GM19467 (cell line): ENCODE data around the gene KAT5.
"Not testable (repeated sequence)": the region's sequence is repeated elsewhere in the genome, so short reads cannot be mapped to it uniquely, and the experiment has no call there.

Source experiments
- ATAC-seq: cut with Tn5 transposase; IDR thresholded peaks from one replicate; pipeline ENCODE4 v1.9.1; 2021; ENCODE audit warnings: mild to moderate bottlenecking, moderate library complexity; ENCODE audit not compliant: unreplicated experiment

The KAT5 gene

DNA sequence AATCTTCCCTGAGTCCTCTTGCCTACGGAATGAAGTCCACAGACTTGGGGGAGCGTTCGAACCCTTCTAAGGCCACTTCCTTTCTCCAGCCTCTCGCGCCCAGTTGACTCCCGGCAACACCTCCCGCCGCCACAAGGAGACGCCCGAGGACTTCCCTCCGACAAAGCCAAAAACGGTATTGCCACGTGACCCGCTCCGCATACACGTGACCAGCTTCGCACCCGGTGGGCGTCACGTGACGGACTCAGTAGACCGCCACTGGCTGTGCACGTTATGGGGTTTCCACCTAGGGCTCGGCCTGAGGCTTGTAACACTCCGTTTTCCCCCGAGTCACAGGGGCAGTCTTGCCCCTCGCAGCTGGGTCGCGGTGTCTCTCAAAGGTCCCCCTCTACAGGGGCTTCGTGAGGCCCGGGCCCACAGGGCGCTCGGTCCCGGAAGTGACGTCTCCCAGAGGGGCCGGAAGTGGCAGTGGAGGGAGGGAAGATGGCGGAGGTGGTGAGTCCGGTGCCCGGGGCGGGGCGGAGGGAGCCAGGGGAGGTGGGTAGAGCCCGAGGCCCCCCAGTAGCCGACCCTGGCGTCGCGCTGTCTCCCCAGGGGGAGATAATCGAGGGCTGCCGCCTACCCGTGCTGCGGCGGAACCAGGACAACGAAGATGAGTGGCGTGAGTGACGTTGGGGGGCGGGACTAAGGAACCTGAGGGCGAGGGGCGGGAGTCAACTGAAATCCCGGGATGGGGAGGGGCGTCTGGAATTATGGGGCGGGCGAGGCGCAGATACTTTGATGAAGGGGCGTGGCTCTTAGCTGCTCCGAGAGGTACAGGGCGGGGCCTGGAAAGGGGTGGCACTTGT is at the start of gene KAT5:
KAT5 (plus strand) TSS at position 468 of the 848 bp plus-strand sequence; CDS start at position 484, 16 bp downstream.
- peak; percentile 81 for ATAC-seq

- peak; percentile 65 for ATAC-seq
Measured at GRCh38 chr11:65662799-65663638, 49.0 kb upstream of the KAT5 start, which contains the start of gene RELA. Gene RELA, minus strand, starts transcription at chr11:65662916. Its CDS starts 84 bp downstream, at chr11:65662832.

DNA sequence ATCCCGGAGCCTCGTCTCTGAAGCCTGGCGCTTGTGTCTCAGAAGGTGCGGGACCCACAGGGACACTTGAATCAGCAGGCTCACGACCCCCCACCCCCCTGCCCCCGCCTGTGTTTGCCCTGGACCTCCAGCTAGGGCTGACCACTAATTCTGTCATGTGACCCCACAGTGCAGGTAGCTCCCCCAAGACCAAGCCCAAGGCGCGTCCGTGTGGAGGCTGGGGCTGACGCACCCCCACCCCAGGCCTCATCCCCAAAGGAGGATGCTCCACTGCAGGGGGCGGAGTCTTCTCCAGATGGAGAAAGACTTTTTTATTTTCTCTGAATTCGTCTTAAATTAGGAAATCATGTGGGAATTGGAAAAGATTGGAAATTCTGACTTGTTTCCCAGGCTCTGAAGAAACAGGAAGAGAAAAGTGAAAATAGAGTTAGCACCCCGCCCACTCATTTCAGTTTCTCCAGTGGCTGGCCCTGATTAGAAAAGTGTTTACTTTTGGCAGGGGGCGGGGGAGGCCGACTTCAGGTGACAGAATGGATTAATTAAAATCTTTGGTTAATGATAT is 48.3 kb upstream of the KAT5 start:
- ATAC-seq, result peak; percentile 20

DNA sequence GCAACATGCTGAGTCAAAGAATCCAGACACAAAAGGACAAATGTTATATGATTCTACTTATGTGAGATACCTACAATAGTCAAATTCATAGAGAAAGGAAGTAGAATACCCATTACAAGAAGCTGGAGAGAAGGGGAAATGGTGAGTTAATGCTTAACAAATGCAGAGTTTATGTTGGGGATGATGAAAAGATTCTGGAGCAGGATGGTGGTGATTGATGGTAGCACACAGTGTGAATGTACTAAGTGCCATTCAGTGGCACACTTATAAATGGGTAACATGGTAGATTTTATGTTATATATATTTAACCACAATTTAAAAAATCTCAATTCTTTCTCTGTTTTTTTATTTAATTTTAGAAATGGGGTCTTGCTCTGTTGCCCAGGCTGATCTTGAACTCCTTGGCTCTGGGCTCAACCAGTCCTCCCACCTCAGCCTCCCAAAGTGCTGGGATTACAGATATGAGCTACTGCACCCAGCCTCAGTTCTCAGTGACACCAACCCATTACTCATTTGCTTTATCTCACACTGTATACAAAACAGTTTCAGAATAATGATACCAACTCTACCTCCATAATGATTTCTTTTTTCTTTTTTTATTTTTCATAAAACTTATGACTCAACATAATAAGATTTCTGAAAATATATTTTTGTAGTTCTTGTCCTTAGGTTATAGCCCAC is 39.7 kb upstream of the KAT5 start:
- no peak for ATAC-seq

GRCh38 chr11:65672982-65673381 is 39.1 kb upstream of the KAT5 start:
- no peak for ATAC-seq

DNA sequence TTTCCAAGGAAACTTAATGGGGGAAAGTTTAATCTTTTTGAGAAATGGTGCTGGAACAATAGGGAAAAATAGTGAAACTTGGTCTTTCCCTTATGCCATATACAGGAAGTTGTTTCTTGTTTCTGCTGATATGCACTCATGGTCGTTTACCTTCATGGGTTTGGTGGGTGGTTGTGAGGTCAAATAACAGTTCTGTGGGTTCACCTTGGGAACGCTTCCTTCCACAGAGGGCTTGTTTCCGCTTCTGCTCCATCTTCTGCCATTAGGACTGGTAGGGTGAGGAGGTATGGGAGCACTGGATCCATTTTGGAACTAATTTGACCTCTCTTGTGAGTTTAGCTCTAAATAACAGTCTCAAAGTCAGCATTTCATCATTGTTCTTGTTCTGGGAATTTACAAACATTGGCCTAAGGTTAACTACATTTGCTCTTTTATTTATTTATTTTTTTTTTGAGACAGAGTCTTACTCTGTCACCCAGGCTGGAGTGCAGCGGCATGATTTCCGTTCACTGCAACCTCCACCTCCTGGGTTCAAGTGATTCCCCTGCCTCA is 31.8 kb upstream of the KAT5 start:
- ATAC-seq, result no peak

DNA sequence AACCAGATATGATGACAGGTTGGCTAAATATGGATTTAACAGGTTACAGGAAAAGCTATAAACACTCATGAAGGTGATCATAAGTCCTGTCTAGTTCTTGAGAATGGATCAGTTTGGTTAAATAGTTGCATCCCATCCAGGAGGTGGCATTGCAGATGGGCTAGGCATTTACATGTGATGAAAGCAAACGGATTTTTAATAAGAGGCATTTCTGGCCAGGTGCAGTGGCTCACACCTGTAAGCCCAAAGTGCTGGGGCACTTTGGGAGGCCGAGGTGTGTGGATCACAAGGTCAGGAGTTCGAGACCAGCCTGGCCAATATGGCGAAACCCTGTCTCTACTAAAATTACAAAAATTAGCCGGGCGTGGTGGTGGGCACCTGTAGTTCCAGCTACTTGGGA is 28.6 kb upstream of the KAT5 start:
- ATAC-seq, result not testable (repeated sequence)

- ATAC-seq, result no peak
Measured at GRCh38 chr11:65685981-65686380, 26.1 kb upstream of the KAT5 start.

DNA sequence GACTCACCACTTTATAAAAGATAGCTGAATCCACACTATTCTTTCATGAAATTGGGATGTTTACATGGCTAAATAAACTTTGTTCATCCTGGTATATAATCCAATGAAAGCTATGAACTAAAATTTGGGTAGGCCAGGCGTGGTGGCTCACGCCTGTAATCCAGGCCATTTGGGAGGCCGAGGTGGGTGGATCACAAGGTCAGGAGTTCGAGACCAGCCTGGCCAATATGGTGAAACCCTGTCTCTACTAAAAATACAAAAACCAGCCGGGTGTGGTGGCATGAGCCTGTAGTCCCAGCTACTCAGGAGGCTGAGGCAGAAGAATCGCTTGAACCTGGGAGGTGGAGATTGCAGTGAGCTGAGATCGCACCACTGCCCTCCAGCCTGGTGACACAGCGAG is 20.2 kb upstream of the KAT5 start:
- not testable (repeated sequence) for ATAC-seq

DNA sequence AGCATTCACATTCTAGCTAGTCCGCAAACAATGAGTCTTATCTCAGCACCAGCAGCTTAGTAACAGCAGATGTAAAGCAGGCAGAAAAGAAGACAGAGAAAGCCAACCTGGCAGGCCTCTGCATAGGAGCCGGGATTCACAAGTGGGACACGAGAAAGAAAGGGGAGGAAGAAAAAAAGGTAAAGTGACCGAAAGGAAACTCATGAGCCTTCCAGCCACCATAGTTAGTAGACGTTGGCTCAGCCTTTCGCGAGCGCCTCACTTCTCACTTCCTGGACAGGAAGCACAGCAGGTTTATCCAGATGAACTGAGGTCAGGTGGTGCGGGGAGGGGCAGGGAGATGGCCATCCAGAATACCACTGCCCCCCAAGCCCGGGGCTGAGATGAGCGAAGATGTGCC is 19.7 kb upstream of the KAT5 start:
- ATAC-seq, result no peak

DNA sequence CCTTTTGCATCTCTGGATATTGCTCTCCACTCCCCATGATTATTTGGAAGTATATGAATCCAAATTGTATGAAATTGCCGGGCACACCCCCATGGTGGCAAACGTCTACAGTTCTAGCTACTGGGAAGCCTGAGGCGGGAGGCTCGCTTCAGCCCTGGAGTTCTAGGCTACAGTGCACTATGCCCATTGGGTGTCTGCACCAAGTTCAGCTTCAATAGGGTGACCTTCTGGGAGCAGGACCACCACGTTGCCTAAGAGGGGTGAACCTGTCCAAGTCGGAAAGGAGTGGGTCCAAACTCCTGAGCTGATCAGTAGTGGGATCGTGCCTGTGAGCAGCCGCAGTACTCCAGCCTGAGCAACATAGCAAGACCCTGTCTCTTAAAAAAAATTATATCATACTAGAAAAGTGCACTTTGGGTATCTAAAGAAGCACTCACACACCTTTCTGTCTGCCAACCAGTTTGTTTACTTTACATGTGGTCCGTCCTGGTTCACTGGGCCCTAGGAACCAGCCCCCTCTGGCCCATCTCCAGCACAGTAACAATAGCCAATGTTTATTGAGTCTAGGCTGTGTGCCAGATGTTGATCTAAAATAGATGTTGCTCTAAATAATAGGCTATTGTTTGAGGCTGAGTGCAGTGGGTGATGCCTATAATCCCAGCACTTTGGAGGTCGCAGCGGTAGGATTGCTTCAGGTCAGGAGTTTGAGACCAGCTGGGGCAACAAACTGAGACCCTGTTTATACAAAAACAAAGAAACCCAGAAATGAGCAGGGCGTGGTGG is 16.4 kb upstream of the KAT5 start:
- ATAC-seq, result no peak

DNA sequence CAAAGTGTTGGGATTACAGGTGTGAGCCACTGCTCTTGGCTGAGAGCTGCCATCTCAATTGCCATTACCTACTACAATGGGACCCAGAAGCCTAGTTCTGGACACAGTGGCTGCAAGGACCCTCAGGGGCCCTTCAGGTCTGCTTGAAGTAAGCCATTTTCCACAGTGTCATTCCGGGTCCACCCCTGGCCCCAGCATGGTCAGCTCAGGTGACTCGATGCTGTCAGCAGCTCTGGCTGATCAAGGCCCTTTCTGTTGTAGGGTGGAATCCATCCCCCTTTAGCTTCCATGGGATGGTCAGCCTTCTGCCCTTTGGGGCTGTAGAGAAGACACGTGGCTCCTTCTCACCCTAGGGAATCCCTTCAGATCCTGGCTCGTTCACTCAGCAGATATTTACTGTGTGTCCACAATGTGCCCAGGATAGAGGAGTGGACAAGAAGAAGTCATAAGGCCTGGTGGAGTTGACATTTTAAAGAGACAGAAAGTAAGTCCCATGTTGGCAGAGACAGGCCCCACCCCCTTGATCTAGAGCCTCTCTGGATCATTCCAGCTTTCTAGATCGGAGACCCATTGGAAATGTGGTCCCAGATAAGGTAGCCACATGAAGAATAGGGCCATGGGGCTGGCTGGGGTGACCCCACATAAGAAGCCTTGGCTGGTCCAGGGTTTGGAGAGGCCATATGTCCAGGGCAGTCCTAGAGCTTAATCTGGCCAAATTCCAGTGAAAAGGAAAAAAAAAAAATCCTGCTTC is 15.1 kb upstream of the KAT5 start:
- ATAC-seq, result no peak

GRCh38 chr11:65698205-65698604 is 13.8 kb upstream of the KAT5 start:
- ATAC-seq, result no peak

DNA sequence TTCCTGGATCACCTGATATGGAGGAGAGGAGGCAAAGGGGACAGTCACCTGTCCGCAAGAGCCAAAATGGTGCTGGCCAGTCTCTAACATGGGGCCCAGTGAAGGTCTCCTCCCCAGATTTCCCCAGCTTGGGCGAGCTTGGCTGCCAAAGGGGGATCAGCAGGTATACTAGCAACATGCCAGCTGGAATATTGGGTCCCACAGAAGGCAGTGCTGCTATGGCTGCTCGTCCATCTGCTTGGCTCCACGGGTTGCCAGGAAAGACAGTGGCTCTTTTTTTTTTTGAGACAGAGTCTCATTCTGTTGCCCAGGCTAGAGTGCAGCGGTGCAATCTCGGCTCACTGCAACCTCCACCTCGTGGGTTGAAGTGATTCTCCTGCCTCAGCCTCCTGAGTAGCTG is 12.7 kb upstream of the KAT5 start:
- no peak for ATAC-seq

- no peak for ATAC-seq
Measured at GRCh38 chr11:65700399-65700798, 11.7 kb upstream of the KAT5 start.

GRCh38 chr11:65701686-65702085 is 10.4 kb upstream of the KAT5 start:
- ATAC-seq, result no peak

GRCh38 chr11:65703846-65704245 is 8.2 kb upstream of the KAT5 start:
- no peak for ATAC-seq

- ATAC-seq, result not testable (repeated sequence)
Measured at GRCh38 chr11:65706303-65706763, 5.7 kb upstream of the KAT5 start.

DNA sequence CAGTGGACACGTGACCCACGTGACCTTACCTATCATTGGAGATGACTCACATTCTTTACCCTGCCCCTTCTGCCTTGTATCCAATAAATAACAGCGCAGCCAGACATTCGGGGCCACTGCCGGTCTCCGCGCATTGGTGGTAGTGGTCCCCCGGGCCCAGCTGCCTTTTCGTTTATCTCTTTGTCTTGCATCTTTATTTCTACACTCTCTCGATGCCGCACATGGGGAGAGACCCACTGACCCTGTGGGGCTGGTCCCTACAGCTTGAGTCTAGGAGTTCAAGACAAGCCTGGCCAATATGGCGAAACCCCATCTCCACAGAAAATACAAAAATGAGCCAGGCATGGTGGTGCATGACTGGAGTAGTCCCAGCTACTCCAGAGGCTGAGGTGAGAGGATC is 5.0 kb upstream of the KAT5 start:
- ATAC-seq, result not testable (repeated sequence)
